HG02610 (cell line): Measurements from ENCODE around the gene INPP4B.

Experiments
- ATAC-seq: cut with Tn5 transposase; IDR thresholded peaks from one replicate; pipeline ENCODE4 v1.9.1; 2021; ENCODE audit warnings: mild to moderate bottlenecking, moderate library complexity; ENCODE audit not compliant: unreplicated experiment

The INPP4B gene

GRCh38 chr4:142168181-142168580 is 677.9 kb downstream of the INPP4B start:
- no peak for ATAC-seq

DNA sequence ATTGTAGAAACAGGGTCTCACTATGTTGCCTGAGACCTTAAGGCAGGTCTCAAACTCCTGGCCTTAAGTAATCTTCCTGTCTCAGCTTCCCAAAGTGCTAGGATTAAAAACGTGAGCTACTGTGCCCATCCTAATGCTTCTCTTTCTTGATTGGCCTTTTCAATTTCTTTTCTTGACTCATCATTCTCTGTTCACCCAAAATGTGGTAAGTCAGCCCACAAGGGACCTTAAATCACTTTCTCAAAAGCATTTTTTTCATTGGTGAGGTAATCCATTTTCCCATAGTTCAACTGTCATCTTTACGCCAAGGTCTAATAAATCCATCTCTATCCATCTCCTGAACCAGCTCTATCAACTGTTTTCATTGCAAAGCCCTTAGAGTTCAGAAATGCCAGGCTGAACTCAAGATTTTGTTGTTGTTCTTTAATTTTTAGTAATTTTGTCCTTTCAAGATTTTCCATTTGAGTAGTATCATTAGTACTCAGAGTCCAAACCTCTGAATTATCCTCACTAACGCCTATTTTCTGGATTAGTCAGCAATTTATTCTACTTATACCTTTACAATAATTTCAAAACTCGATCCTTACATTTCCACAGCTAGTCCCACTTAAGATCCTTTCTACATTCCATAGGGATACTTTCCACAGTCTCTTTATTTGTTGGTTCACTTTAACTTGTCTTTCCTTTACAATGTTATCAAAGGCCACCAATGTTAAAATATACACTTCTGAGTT is 681.2 kb downstream of the INPP4B start:
- ATAC-seq, result no peak

GRCh38 chr4:142161086-142161485 is 685.0 kb downstream of the INPP4B start:
- no peak for ATAC-seq

DNA sequence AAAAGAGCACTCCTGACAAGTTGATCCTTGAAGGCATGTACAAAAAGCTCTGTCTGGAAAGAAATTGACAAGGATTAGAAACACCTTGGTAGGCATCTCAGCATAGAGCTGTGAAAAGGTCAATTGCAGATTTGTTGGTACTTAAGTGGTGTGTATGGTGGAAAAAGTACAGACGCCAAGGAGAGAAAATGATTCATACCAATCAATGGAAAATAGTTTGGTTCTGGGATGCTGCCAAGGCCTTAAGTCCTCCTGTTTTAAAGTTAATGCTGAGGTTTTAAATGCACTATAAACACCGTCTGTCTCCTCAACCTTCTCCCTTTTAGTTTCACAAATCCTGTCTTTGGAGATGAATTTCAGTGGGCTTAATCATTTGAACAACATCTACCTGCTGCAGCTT is 685.6 kb downstream of the INPP4B start:
- no peak for ATAC-seq

DNA sequence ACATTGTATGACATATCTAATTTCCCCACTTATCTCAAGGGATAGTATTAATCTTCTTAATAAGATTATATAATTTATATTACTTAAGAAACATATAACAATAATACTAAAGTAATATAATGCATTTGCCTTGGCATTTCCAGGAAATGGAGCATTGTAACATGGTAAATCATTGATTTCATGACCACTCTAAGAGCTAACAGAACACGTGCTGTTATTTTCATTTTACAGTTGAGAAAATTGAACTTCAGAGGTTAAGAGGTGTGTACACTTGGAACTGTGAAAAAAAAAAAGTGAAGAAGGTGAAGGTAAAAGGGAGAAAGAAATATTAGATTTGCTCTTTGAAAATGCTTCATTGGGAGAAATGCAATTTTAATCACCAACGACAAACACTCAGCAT is 687.1 kb downstream of the INPP4B start:
- ATAC-seq, result no peak

GRCh38 chr4:142156256-142156655 is 689.8 kb downstream of the INPP4B start:
- ATAC-seq, result no peak

GRCh38 chr4:142155347-142155746 is 690.8 kb downstream of the INPP4B start:
- ATAC-seq, result no peak

- ATAC-seq, result no peak
Measured at GRCh38 chr4:142150483-142150882, 695.6 kb downstream of the INPP4B start.

DNA sequence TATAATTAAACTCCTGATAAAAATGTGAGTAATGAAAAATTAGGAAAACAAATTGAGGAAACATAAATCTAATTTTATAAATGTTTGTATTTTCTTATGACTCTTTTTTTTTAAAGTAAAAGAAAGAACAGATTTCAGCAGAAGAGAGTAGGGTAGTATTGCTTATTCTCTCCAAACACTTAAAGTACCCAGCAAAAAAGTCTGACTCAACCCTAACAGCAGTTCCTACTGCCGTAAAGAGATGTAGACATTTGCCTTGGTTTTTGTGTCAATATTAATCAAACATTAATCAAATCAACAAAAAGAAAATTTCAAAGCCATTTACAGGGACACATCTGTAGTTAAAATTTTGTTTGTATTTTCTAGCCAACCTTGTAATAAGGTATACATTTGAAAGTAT is 701.3 kb downstream of the INPP4B start:
- ATAC-seq, result no peak

GRCh38 chr4:142142366-142143054 is 703.6 kb downstream of the INPP4B start:
- no peak for ATAC-seq

DNA sequence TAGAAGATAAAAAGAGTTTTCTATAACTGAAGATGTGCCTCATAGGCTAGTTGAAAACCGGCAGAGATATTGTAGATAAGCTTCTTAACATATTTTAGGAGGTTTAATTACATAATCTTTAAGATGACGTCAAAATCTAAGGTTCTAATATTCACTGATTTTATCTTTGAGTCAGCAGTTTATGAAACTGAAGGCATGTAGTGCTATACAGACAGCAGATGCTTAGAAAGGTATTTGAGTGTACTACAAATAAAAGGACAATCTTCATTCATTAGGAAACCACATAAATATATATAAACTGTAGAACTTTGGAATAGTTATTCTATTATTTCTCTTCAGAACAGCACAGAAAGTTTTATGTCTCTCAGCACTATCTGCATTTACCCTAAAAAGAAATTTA is 704.9 kb downstream of the INPP4B start:
- ATAC-seq, result no peak

DNA sequence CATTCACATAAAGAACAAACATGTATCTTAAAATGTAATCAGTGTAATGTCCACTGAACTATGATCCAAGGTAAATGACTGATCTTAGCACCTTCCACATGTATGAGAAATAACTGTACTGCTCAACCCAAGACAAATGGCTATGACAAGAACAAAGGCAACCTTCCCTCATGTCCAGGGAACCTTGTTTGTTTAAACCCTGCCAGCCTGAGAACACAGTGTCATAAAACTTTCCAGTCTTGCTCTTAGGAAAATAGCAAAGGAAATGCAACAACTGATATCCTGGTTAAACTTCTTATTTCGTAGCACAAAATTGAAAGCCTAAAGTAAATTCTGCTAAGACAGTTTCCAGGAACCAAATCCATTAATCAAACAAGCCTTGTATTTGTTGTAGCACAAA is 715.4 kb downstream of the INPP4B start:
- no peak for ATAC-seq

DNA sequence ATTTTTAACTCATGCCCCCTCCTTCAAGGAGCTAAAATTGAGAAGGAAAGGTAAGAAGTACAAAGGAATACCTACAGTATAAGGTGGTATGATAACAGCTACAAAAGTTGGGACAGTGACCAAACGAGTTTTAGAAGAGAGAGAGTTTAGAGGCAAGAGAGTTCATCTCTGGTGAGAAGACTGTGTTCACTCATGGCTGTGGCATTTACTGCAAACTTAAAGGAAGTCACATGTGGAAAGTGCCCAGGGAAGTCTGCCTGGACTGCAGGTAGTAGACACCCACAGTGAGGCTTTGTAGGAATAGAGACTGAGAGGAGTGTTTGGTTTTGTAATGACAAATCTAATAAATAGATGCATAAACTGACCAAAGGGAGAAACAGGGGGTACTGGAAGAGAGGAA is 716.2 kb downstream of the INPP4B start:
- no peak for ATAC-seq

DNA sequence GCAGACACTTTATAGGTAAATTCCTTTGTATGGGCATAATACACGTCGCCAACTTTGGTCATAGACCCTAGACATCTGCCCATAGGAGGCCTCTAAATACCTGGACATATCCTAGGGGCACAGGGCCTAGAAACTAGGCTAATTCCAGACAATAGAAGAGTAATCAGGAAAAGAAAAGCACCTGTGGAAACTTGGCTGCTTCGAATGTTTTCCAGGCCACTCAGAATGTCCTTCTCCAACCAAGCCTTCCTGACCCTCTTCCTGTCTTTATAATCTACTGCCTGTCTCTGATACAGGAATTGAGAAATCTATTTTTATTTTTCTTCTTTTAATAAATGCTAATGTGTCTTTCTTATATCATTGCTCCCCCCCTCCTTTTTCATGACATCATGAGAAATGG is 716.6 kb downstream of the INPP4B start:
- no peak for ATAC-seq

- ATAC-seq, result no peak
Measured at GRCh38 chr4:142128529-142128928, 717.6 kb downstream of the INPP4B start.

DNA sequence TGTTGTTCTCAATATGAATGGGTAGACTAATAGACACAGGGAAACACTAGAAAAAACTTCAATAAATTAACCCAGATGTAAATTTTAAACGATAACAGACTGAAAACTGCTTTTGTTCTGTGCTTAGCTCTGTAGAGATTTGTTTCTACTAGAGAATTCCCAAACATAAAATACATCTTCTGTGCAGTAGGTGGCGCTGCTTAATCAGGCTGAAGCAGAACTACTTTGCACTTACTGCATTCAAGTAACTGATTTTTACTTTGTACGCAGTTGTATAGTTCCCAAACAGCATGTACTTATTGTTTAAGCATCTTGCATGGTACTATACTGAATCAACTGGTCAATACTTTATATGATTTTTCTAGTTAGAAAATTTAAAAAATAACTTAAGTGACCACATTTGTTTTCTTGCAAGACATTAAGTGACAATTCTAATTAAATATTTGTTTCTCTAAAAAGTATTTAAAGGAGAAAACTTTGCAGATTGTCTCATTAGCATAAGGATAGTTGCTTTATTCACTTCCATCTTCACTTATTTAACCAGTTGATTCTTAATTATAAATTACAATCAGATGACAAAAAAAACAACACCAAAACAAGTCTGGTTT is 719.1 kb downstream of the INPP4B start:
- ATAC-seq, result peak; percentile 74

GRCh38 chr4:142124874-142125273 is 721.2 kb downstream of the INPP4B start:
- no peak for ATAC-seq

- ATAC-seq, result no peak
Measured at GRCh38 chr4:142121448-142122350, 724.4 kb downstream of the INPP4B start.

- ATAC-seq, result peak; percentile 49
Measured at GRCh38 chr4:142120921-142121320, 725.2 kb downstream of the INPP4B start.

DNA sequence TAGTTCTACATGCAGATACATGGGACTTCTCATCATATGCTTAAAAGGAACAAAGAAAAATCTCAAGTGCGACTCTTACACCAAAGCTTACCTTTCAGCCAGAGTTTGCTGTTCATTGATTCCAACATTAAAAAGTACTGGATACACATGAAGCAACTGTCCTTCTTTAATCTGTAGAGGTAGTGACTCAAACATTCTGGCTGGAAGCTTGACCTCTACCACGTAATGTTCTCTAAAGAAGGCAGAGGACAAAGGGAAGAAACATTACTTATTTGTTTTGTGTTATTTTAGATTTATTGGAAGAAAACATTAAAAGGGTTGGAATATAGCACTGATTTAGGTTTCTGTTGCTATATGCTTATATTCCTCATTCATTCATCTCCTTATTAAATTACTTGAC is 733.6 kb downstream of the INPP4B start:
- no peak for ATAC-seq

DNA sequence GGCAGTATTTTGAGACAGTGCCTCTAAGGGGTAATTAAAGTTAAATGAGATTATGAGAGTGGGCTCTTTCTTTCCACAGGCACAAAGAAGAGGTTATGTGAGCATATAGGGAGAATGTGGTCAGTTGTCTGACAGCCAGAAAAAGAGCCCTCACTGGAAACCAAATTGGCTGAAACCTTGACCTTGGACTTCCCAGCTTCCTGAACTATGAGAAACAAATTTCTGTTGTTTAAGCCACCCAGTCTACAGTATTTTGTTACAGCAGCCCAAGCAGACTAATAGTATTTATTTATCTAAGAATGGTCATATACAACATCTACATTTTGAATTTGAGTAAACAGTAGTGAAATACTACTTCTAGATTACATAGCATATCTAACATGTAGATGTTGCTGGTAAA is 736.0 kb downstream of the INPP4B start:
- no peak for ATAC-seq
